A549 (cell line): ENCODE results near the gene AMDHD1. TPM values are rescaled to one million over a fixed set of nuclear protein-coding genes. Genes with fewer than 3 reads are reported as not detected.
A peak's percentile ranks its signal among the peaks of the same experiment; 100 is the strongest.

Experiments
- ATAC-seq, 2 experiments: fragments of 200-7000 bp in 1 of 2; fragments of >200 bp in 1 of 2; cut with Nextera tagmentation in 1 of 2; cut with Tn5 transposase in 1 of 2; 3 replicates each; pipeline versions ENCODE4 v1.8.0 to v1.9.1; 2018 to 2020; ENCODE audit warnings: mild to moderate bottlenecking in 1 of 2, moderate library complexity in 1 of 2
- CTCF ChIA-PET: fragments of 300-600 bp; sonication (Branson Sonifier 250); formaldehyde crosslinking; extraction: SDS; loops from one replicate; lab custom pipeline; 2021; ENCODE audit warnings: antibody characterized with exemption, inconsistent platforms; lab: Yijun Ruan, JAX
- POLR2A ChIA-PET: fragments of 350-600 bp; formaldehyde crosslinking; extraction: SDS; loops from one replicate; lab custom pipeline; 2021; ENCODE audit warnings: antibody characterized with exemption, inconsistent platforms; lab: Yijun Ruan, JAX
- DNase-seq, 2 experiments: peaks; one replicate each; pipeline versions ENCODE4 v3.0.0 to v3.0.0-alpha.2; 2011 to 2016; ENCODE audit warnings: low read depth in 1 of 2, low spot score in 1 of 2
- FAIRE-seq: peaks from 2 replicates; lab custom pipeline; 2011; peaks lifted over from hg19 to GRCh38; lab: Jason Lieb, UNC
- H3K27ac ChIP-seq, 2 experiments: fragments of >200 bp; sonication (Bioruptor Twin); formaldehyde crosslinking; 3 replicates each; pipeline ENCODE4 v1.5.1; 2016 to 2017
- H3K4me1 ChIP-seq: fragments of >200 bp; sonication (Bioruptor Twin); formaldehyde crosslinking; 3 replicates; pipeline ENCODE4 v1.6.1; 2016
- H3K4me2 ChIP-seq: fragments of >200 bp; sonication (Bioruptor Twin); formaldehyde crosslinking; 3 replicates; pipeline ENCODE4 v1.6.1; 2016
- H3K4me3 ChIP-seq: fragments of >200 bp; sonication (Bioruptor Twin); formaldehyde crosslinking; 3 replicates; pipeline ENCODE4 v1.5.1; 2016
- H3K9me3 ChIP-seq: fragments of >200 bp; sonication (Bioruptor Twin); formaldehyde crosslinking; 3 replicates; pipeline ENCODE4 v1.6.1; 2016
- ATOH8 ChIP-seq: fragments of 250-450 bp; sonication (Bioruptor Pico); IDR thresholded peaks from 2 replicates; pipeline ENCODE4 v1.5.0; 2020; ENCODE audit warnings: low read depth, mild to moderate bottlenecking, moderate library complexity
- CBX8 ChIP-seq: fragments of 200-600 bp; sonication (generic); IDR thresholded peaks from 2 replicates; pipeline ENCODE4 v1.6.1; 2016
- CEBPB ChIP-seq, 2 experiments: fragments of >200 bp in 1 of 2; sonication (Bioruptor Twin) in 1 of 2; formaldehyde crosslinking in 1 of 2; IDR thresholded peaks; 2 replicates each; pipeline ENCODE4 v1.6.1; 2012 to 2016
- CHD2 ChIP-seq: fragments of 150-350 bp; IDR thresholded peaks from 2 replicates; pipeline ENCODE4 v1.6.1; 2014; ENCODE audit warnings: low read length; ENCODE audit not compliant: partially characterized antibody
- CHD4 ChIP-seq: fragments of 200-600 bp; sonication (generic); IDR thresholded peaks from 2 replicates; pipeline ENCODE4 v1.6.1; 2016; ENCODE audit warnings: antibody characterized with exemption, mild to moderate bottlenecking, borderline replicate concordance
- E2F6 ChIP-seq: IDR thresholded peaks from 2 replicates; pipeline ENCODE4 v1.6.1; 2012; ENCODE audit warnings: low read depth, borderline replicate concordance
- EHF ChIP-seq: fragments of 250-450 bp; sonication (Bioruptor Pico); IDR thresholded peaks from 2 replicates; pipeline ENCODE4 v1.5.0; 2020; ENCODE audit warnings: mild to moderate bottlenecking
- ESRRA ChIP-seq: fragments of 150-350 bp; IDR thresholded peaks from 2 replicates; pipeline ENCODE4 v1.6.1; 2014; ENCODE audit warnings: mild to moderate bottlenecking, low read length, borderline replicate concordance
- FOSB ChIP-seq: fragments of 250-450 bp; sonication (Bioruptor Pico); IDR thresholded peaks from 2 replicates; pipeline ENCODE4 v1.5.0; 2020; ENCODE audit warnings: mild to moderate bottlenecking, moderate library complexity
- FOXS1 ChIP-seq: fragments of 250-450 bp; sonication (Bioruptor Pico); IDR thresholded peaks from 2 replicates; pipeline ENCODE4 v1.5.0; 2020; ENCODE audit warnings: mild to moderate bottlenecking, moderate library complexity
- HDAC2 ChIP-seq: fragments of 200-600 bp; sonication (generic); IDR thresholded peaks from 2 replicates; pipeline ENCODE4 v1.6.1; 2016
- HOXB5 ChIP-seq: fragments of 250-450 bp; sonication (Bioruptor Pico); IDR thresholded peaks from 2 replicates; pipeline ENCODE4 v1.5.0; 2020; ENCODE audit warnings: mild to moderate bottlenecking, moderate library complexity
- JUN ChIP-seq, 2 experiments: fragments of >200 bp; sonication (Bioruptor Twin); formaldehyde crosslinking; IDR thresholded peaks; 2 replicates in 1 of 2; 3 replicates in 1 of 2; pipeline ENCODE4 v1.6.1; 2016 to 2017
- NFE2L2 ChIP-seq: fragments of 150-350 bp; conservative IDR thresholded peaks from 2 replicates; pipeline ENCODE4 v1.6.1; 2014; ENCODE audit warnings: low read length
- NPAS2 ChIP-seq: fragments of 250-450 bp; sonication (Bioruptor Pico); IDR thresholded peaks from 2 replicates; pipeline ENCODE4 v1.8.0; 2022; ENCODE audit warnings: mild to moderate bottlenecking, moderate library complexity, borderline replicate concordance
- RAD21 ChIP-seq, 2 experiments: fragments of >200 bp in 1 of 2; sonication (Bioruptor Twin) in 1 of 2; formaldehyde crosslinking in 1 of 2; IDR thresholded peaks in 1 of 2; conservative IDR thresholded peaks in 1 of 2; 2 replicates in 1 of 2; 3 replicates in 1 of 2; pipeline ENCODE4 v1.6.1; 2012 to 2018; ENCODE audit warnings: inconsistent platforms in 1 of 2
- RARB ChIP-seq: fragments of 250-450 bp; sonication (Bioruptor Pico); IDR thresholded peaks from 2 replicates; pipeline ENCODE4 v1.8.0; 2021; ENCODE audit warnings: mild to moderate bottlenecking, moderate library complexity
- RCOR1 ChIP-seq: fragments of 150-350 bp; IDR thresholded peaks from 2 replicates; pipeline ENCODE4 v1.6.1; 2014; ENCODE audit warnings: antibody characterized with exemption, low read length, low read depth
- RFX5 ChIP-seq: fragments of 450-650 bp; IDR thresholded peaks from 2 replicates; pipeline ENCODE4 v1.7.1; 2014; ENCODE audit warnings: antibody characterized with exemption, mild to moderate bottlenecking, moderate library complexity
- RNF2 ChIP-seq: fragments of 200-600 bp; sonication (generic); IDR thresholded peaks from 2 replicates; pipeline ENCODE4 v1.6.1; 2016; ENCODE audit warnings: low read depth, mild to moderate bottlenecking, antibody characterized with exemption, moderate library complexity, borderline replicate concordance
- SMC3 ChIP-seq: fragments of >200 bp; sonication (Bioruptor Twin); formaldehyde crosslinking; IDR thresholded peaks from 3 replicates; pipeline ENCODE4 v1.6.1; 2018; ENCODE audit warnings: inconsistent platforms
- ZNF302 ChIP-seq: fragments of 250-450 bp; sonication (Bioruptor Pico); IDR thresholded peaks from 2 replicates; pipeline ENCODE4 v1.9.0; 2021; ENCODE audit warnings: inconsistent platforms, mild to moderate bottlenecking, moderate library complexity
- WGBS: methylation state at CpG from one replicate; pipeline ENCODE4 v1.1.6; 2017; ENCODE audit errors: missing lambda C conversion rate; 5-methylcytosine and 5-hydroxymethylcytosine counted together
- polyA plus RNA-seq, 4 experiments: library from polyadenylated mRNA; depleted of rRNA in 3 of 4; stranded (reverse); fragments of >200 nt; fragmentation: RNase III in 1 of 4; extraction: RNeasy Plus Mini Kit Qiagen cat#74134 plus additional on column Dnase treatment in 1 of 4; gene quantifications; 2 replicates in 3 of 4; 3 replicates in 1 of 4; pipeline ENCODE4 v1.2.3, GENCODE V29; 2011 to 2017
- TF ChIP-seq, protein P1 (sequence below): fragments of 450-650 bp; IDR thresholded peaks from 2 replicates; pipeline ENCODE4 v1.6.1; 2014; ENCODE audit warnings: antibody characterized with exemption
- TF ChIP-seq, protein P2 (sequence below): fragments of 200-600 bp; sonication (generic); IDR thresholded peaks from 2 replicates; pipeline ENCODE4 v1.6.1; 2016; ENCODE audit warnings: antibody characterized with exemption, mild to moderate bottlenecking, moderate library complexity

The AMDHD1 gene
- polyA plus RNA-seq, 2 of the 4 experiments (the other 2 are of a cell fraction): 4.1 to 7.7 TPM

- Histone ChIP-seq H3K4me3 (no peak overlapping the region), H3K4me2 (no peak overlapping the region), H3K27ac (no peak overlapping the region; a peak in 1 of 6 replicates), H3K9me3 (no peaks in the 10 kb centered on the region), H3K4me1 (peaks cover 27% of the 10 kb centered on the region; the same call in 2 of the 3 replicates)
- DNase-seq (no peak), FAIRE-seq (no peak), ATAC-seq (no peak)
- POLR2A ChIA-PET: no interaction called here
- CTCF ChIA-PET: interaction anchor here (6.5 kb wide), 1 partner anchor 77 kb away, joined by 44 read pairs; no protein-coding TSS in a partner anchor
- TF ChIP-seq EHF (CRISPR knock-in tag) (no peak), FOXS1 (CRISPR knock-in tag) (no peak), CEBPB (IDR thresholded peaks at IDR 0.05) (no peak), HOXB5 (CRISPR knock-in tag) (no peak), RCOR1 (no peak), E2F6 (no peak), ATOH8 (no peak), SMC3 (no peak), NFE2L2 (no peak), RAD21 (conservative IDR thresholded peaks at IDR 0.05 in 1 of 2, IDR thresholded peaks at IDR 0.05 in 1 of 2) (no peak), JUN (IDR thresholded peaks at IDR 0.05) (no peak), CHD4 (no peak), FOSB (no peak), RNF2 (no peak)
- TF ChIP-seq, protein P1, sequence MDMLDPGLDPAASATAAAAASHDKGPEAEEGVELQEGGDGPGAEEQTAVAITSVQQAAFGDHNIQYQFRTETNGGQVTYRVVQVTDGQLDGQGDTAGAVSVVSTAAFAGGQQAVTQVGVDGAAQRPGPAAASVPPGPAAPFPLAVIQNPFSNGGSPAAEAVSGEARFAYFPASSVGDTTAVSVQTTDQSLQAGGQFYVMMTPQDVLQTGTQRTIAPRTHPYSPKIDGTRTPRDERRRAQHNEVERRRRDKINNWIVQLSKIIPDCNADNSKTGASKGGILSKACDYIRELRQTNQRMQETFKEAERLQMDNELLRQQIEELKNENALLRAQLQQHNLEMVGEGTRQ: no peak
- TF ChIP-seq, protein P2, sequence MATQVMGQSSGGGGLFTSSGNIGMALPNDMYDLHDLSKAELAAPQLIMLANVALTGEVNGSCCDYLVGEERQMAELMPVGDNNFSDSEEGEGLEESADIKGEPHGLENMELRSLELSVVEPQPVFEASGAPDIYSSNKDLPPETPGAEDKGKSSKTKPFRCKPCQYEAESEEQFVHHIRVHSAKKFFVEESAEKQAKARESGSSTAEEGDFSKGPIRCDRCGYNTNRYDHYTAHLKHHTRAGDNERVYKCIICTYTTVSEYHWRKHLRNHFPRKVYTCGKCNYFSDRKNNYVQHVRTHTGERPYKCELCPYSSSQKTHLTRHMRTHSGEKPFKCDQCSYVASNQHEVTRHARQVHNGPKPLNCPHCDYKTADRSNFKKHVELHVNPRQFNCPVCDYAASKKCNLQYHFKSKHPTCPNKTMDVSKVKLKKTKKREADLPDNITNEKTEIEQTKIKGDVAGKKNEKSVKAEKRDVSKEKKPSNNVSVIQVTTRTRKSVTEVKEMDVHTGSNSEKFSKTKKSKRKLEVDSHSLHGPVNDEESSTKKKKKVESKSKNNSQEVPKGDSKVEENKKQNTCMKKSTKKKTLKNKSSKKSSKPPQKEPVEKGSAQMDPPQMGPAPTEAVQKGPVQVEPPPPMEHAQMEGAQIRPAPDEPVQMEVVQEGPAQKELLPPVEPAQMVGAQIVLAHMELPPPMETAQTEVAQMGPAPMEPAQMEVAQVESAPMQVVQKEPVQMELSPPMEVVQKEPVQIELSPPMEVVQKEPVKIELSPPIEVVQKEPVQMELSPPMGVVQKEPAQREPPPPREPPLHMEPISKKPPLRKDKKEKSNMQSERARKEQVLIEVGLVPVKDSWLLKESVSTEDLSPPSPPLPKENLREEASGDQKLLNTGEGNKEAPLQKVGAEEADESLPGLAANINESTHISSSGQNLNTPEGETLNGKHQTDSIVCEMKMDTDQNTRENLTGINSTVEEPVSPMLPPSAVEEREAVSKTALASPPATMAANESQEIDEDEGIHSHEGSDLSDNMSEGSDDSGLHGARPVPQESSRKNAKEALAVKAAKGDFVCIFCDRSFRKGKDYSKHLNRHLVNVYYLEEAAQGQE: no peak
- 53% methylated on average over 5 of the region's 5 CpGs for WGBS
Observed at GRCh38 chr12:95994476-95994875, 51.3 kb downstream of the AMDHD1 start.

GRCh38 chr12:95995238-95996031, 52.3 kb downstream of the AMDHD1 start:
- Histone ChIP-seq H3K27ac (peak overlapping the region in 1 of 2 experiments; percentile 26; a peak in 1 of 6 replicates), H3K4me2 (peak overlapping the region; percentile 33; the same call in 2 of the 3 replicates), H3K9me3 (no peaks in the 10 kb centered on the region), H3K4me1 (peaks cover 27% of the 10 kb centered on the region; the same call in 2 of the 3 replicates)
- no peak for FAIRE-seq
- 88% methylated on average over 29 of the region's 29 CpGs for WGBS
- POLR2A ChIA-PET: no interaction called here
- TF ChIP-seq CHD2 (no peak), CBX8 (no peak), ZNF302 (CRISPR knock-in tag) (no peak), ESRRA (no peak), HDAC2 (no peak), CHD4 (no peak), NPAS2 (CRISPR knock-in tag) (no peak), RCOR1 (no peak), RFX5 (no peak), RARB (CRISPR knock-in tag) (no peak)
- TF ChIP-seq, all 56 proteins: peak for 0
- ATAC-seq: no peak
- DNase-seq: no peak
- no peak overlapping the region for H3K4me3 ChIP-seq
- CTCF ChIA-PET: interaction anchor here (6.5 kb wide), 1 partner anchor 78 kb away, joined by 44 read pairs; no protein-coding TSS in a partner anchor
